MM.1S (cell line): ENCODE measurements around the gene ANTXRL.

ENCODE experiments used
- CTCF ChIP-seq: fragments of 300-600 bp; sonication (generic); IDR thresholded peaks from 2 replicates; pipeline ENCODE4 v1.5.1; 2016; ENCODE audit warnings: antibody characterized with exemption, low read length, mixed read lengths
- EZH2 ChIP-seq: fragments of 300-600 bp; sonication (generic); optimal IDR thresholded peaks from 2 replicates; pipeline ENCODE3; 2017; ENCODE audit warnings: low read depth, mild to moderate bottlenecking, antibody characterized with exemption, low read length, mixed read lengths

GRCh38 chr10:46292573-46293023 is 5.8 kb downstream of the ANTXRL start:
- TF ChIP-seq CTCF, result no peak
- no peak for TF ChIP-seq EZH2
